ENCODE measurements around the gene NUDT22. TPM values are rescaled to one million over a fixed set of nuclear protein-coding genes. Genes with fewer than 3 reads are reported as not detected.

NUDT22 gene
- total RNA-seq, 1 experiment from 2014 or later: 72.4 TPM

GRCh38 chr11:64249038-64249437 is 23.0 kb downstream of the NUDT22 start:
- DNase-seq (ENCODE audit: low spot score): no peak
- intact Hi-C loops (cut with micrococcal nuclease; ENCODE audit: unreplicated experiment): loop anchor here (5.0 kb wide), 1 partner anchor 42 kb away; the partner anchor contains the start of gene FERMT3
- BruUV-seq (replicated peaks): no TSS peak
- H3K4me3 ChIP-seq (ENCODE audit: low read depth, low read length, poor library complexity, severe bottlenecking): no peak overlapping the region
- CTCF ChIA-PET: interaction anchor here (2.0 kb wide), 1 partner anchor 44 kb away, joined by 6 read pairs; no protein-coding TSS in a partner anchor
- no peak overlapping the region for H3K27ac ChIP-seq (ENCODE audit: low read depth, low read length, poor library complexity, severe bottlenecking)
- no peaks in the 10 kb centered on the region for H3K27me3 ChIP-seq (replicated peaks; ENCODE audit: insufficient read depth, low read depth, low read length, poor library complexity)
- H3K4me1 ChIP-seq (ENCODE audit: insufficient read depth, low read length, poor library complexity, severe bottlenecking): peaks cover 31% of the 10 kb centered on the region
- POLR2A ChIA-PET (ENCODE audit: low non-redundant PET): no interaction called here
- no peaks in the 10 kb centered on the region for H3K9me3 ChIP-seq (ENCODE audit: low read depth, low read length, poor library complexity, severe bottlenecking)
- peaks cover 3% of the 10 kb centered on the region for H3K36me3 ChIP-seq (ENCODE audit: insufficient read depth, low read length, poor library complexity, severe bottlenecking)
- no peak for TF ChIP-seq EZH2 (IDR thresholded peaks at IDR 0.05; ENCODE audit: borderline replicate concordance, low read depth, low read length, poor library complexity, severe bottlenecking)
- TF ChIP-seq CTCF (conservative IDR thresholded peaks at IDR 0.05; ENCODE audit: low read depth, low read length): no peak

- H3K4me3 ChIP-seq (ENCODE audit: low read depth, low read length, poor library complexity, severe bottlenecking): no peak overlapping the region
- no peaks in the 10 kb centered on the region for H3K9me3 ChIP-seq (ENCODE audit: low read depth, low read length, poor library complexity, severe bottlenecking)
- intact Hi-C loops (cut with micrococcal nuclease; ENCODE audit: unreplicated experiment): loop anchor here (5.0 kb wide), 1 partner anchor 42 kb away; the partner anchor contains the start of gene FERMT3
- H3K27me3 ChIP-seq (replicated peaks; ENCODE audit: insufficient read depth, low read depth, low read length, poor library complexity): no peaks in the 10 kb centered on the region
- H3K27ac ChIP-seq (ENCODE audit: low read depth, low read length, poor library complexity, severe bottlenecking): no peak overlapping the region
- BruUV-seq (replicated peaks): no TSS peak
- TF ChIP-seq EZH2 (IDR thresholded peaks at IDR 0.05; ENCODE audit: borderline replicate concordance, low read depth, low read length, poor library complexity, severe bottlenecking): no peak
- no peak for TF ChIP-seq CTCF (conservative IDR thresholded peaks at IDR 0.05; ENCODE audit: low read depth, low read length)
- H3K36me3 ChIP-seq (ENCODE audit: insufficient read depth, low read length, poor library complexity, severe bottlenecking): peaks cover 7% of the 10 kb centered on the region
- no peak for DNase-seq (ENCODE audit: low spot score)
- ChIA-PET CTCF (interaction anchor here (1.1 to 2.0 kb wide), 2 partner anchors 45 to 105 kb away, joined by 4 to 6 read pairs; no protein-coding TSS in a partner anchor), POLR2A (ENCODE audit: low non-redundant PET) (no interaction called here)
- H3K4me1 ChIP-seq (ENCODE audit: insufficient read depth, low read length, poor library complexity, severe bottlenecking): peaks cover 27% of the 10 kb centered on the region
Observed at GRCh38 chr11:64249563-64250414, 23.7 kb downstream of the NUDT22 start.

GRCh38 chr11:64250415-64251015 is 24.4 kb downstream of the NUDT22 start:
- Histone ChIP-seq H3K4me3 (ENCODE audit: low read depth, low read length, poor library complexity, severe bottlenecking) (peak overlapping the region; percentile 79), H3K27me3 (replicated peaks; ENCODE audit: insufficient read depth, low read depth, low read length, poor library complexity) (no peaks in the 10 kb centered on the region), H3K27ac (ENCODE audit: low read depth, low read length, poor library complexity, severe bottlenecking) (peak overlapping the region; percentile 66), H3K9me3 (ENCODE audit: low read depth, low read length, poor library complexity, severe bottlenecking) (no peaks in the 10 kb centered on the region), H3K4me1 (ENCODE audit: insufficient read depth, low read length, poor library complexity, severe bottlenecking) (peaks cover 27% of the 10 kb centered on the region), H3K36me3 (ENCODE audit: insufficient read depth, low read length, poor library complexity, severe bottlenecking) (peaks cover 13% of the 10 kb centered on the region)
- TF ChIP-seq CTCF (conservative IDR thresholded peaks at IDR 0.05; ENCODE audit: low read depth, low read length): no peak
- TF ChIP-seq EZH2 (IDR thresholded peaks at IDR 0.05; ENCODE audit: borderline replicate concordance, low read depth, low read length, poor library complexity, severe bottlenecking): no peak
- BruUV-seq (replicated peaks): no TSS peak
- intact Hi-C loops (cut with micrococcal nuclease; ENCODE audit: unreplicated experiment): no loop called here
- POLR2A ChIA-PET (ENCODE audit: low non-redundant PET): interaction anchor here (0.5 kb wide), 1 partner anchor 686 kb away, joined by 3 read pairs; no protein-coding TSS in a partner anchor
- DNase-seq (ENCODE audit: low spot score): no peak
- CTCF ChIA-PET: interaction anchor here (1.1 kb wide), 1 partner anchor 104 kb away, joined by 4 read pairs; no protein-coding TSS in a partner anchor

Measured in A673 (cell line).